ENCODE results near the gene CCKAR.
"Not testable (repeated sequence)": the region's sequence is repeated elsewhere in the genome, so short reads cannot be mapped to it uniquely, and the experiment has no call there.

The CCKAR gene

GRCh38 chr4:26509681-26510333 is 19.5 kb upstream of the CCKAR start:
- FAIRE-seq (no peak), DNase-seq (ENCODE audit: insufficient read length, low spot score) (no peak)
- TF ChIP-seq CTCF (IDR thresholded peaks at IDR 0.05; ENCODE audit: insufficient read depth, missing control alignments) = no peak

GRCh38 chr4:26507286-26507685 is 17.0 kb upstream of the CCKAR start:
- TF ChIP-seq CTCF (IDR thresholded peaks at IDR 0.05; ENCODE audit: insufficient read depth, missing control alignments) = no peak
- FAIRE-seq (no peak), DNase-seq (ENCODE audit: insufficient read length, low spot score) (no peak)

- no peak for DNase-seq (ENCODE audit: insufficient read length, low spot score)
- no peak for TF ChIP-seq CTCF (IDR thresholded peaks at IDR 0.05; ENCODE audit: insufficient read depth, missing control alignments)
- no peak for FAIRE-seq
These were observed 13.6 kb upstream of the CCKAR start for GRCh38 chr4:26503844-26504243.

- DNase-seq (ENCODE audit: insufficient read length, low spot score) (no peak), FAIRE-seq (no peak)
- TF ChIP-seq CTCF (IDR thresholded peaks at IDR 0.05; ENCODE audit: insufficient read depth, missing control alignments) = no peak
These were observed 13.1 kb upstream of the CCKAR start for GRCh38 chr4:26503427-26503826.

GRCh38 chr4:26500565-26500999 is 10.3 kb upstream of the CCKAR start:
- FAIRE-seq; DNase-seq (ENCODE audit: insufficient read length, low spot score): not testable (repeated sequence)

- DNase-seq (ENCODE audit: insufficient read length, low spot score) = no peak
- no peak for TF ChIP-seq CTCF (IDR thresholded peaks at IDR 0.05; ENCODE audit: insufficient read depth, missing control alignments)
- FAIRE-seq = no peak
These were observed 6.0 kb upstream of the CCKAR start for GRCh38 chr4:26496207-26496783.

GRCh38 chr4:26493461-26493860 is 3.2 kb upstream of the CCKAR start:
- no peak for FAIRE-seq
- TF ChIP-seq CTCF (IDR thresholded peaks at IDR 0.05; ENCODE audit: insufficient read depth, missing control alignments) = no peak

More at GRCh38 chr4:26493461-26493860, 3.2 kb upstream of the CCKAR start:
- DNase-seq (ENCODE audit: insufficient read length, low spot score) = no peak

Data from D721Med (cell line).